Transverse colon (tissue), 4 donors: ENCODE measurements around the gene CD59.
A peak's percentile ranks its signal among the peaks of the same experiment; 100 is the strongest.

Experiments used
- CTCF ChIP-seq, 5 experiments: fragments of 200-600 bp in 3 of 5; fragments of 450-650 bp in 2 of 5; sonication (generic) in 3 of 5; IDR thresholded peaks; 1 replicate in 2 of 5; 2 replicates in 3 of 5; pipeline ENCODE4 v1.5.1; 2016 to 2017; ENCODE audit warnings: antibody characterized with exemption in 5 of 5, inconsistent platforms in 3 of 5, mild to moderate bottlenecking in 2 of 5, moderate library complexity in 1 of 5
- POLR2A ChIP-seq: fragments of 450-650 bp; IDR thresholded peaks from one replicate; pipeline ENCODE4 v1.6.1; 2016; ENCODE audit warnings: antibody characterized with exemption, mild to moderate bottlenecking, moderate library complexity
- POLR2AphosphoS5 ChIP-seq, 3 donors: sonication (generic); formaldehyde crosslinking; IDR thresholded peaks; one replicate each; pipeline ENCODE4 v1.6.1; 2016; ENCODE audit warnings: antibody characterized with exemption in 3 of 3

GRCh38 chr11:33690290-33691065, 45.7 kb downstream of the CD59 start:
- TF ChIP-seq CTCF (IDR thresholded peaks at IDR 0.05) (no peak), POLR2A (no peak), POLR2AphosphoS5 (IDR thresholded peaks at IDR 0.05) (peak in 2 of 3 donors; percentile 45 to 54)
